GM21529 (cell line): ENCODE data around the gene INPP4B.

Experiments
- ATAC-seq: cut with Tn5 transposase; IDR thresholded peaks from one replicate; pipeline ENCODE4 v1.9.1; 2021; ENCODE audit not compliant: unreplicated experiment

INPP4B gene

DNA sequence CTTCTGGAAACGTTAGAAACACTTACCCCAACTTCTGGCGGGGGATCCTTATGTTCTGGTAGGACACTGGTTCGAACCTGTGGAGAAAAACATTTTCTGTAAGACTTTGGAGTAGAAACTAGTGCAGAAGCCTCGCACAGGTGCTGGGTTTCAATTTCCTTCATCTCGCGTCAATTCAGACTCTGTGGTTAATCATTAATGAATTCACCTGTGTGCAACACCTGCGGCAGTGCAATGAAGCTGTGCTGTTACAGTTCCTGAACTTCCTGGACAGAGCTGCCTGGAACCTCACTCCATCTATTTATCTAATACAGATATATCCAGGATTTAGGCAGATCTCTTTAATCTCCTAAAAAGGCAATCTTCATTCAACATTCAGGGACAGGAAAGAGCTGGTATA lies 531.4 kb downstream of the INPP4B start:
- ATAC-seq, result no peak

DNA sequence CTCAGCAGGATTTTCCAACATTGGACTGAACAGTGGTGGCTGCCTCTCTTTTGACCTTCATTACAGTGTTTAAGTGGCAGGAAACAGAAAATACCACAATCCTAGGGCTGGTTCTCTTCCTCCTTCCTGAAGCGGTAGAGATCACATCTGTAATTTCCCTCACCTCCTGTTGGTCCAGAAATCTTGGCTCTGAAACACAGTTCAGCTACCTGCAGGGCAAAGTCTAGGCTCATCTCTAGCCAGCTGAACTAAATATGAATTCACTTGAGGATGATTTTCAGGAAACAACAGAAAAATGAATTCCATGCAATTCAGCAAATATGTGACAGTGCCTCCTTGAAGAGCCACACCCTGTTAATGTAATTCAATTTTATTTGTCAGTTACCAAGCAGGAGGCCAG lies 531.9 kb downstream of the INPP4B start:
- no peak for ATAC-seq

DNA sequence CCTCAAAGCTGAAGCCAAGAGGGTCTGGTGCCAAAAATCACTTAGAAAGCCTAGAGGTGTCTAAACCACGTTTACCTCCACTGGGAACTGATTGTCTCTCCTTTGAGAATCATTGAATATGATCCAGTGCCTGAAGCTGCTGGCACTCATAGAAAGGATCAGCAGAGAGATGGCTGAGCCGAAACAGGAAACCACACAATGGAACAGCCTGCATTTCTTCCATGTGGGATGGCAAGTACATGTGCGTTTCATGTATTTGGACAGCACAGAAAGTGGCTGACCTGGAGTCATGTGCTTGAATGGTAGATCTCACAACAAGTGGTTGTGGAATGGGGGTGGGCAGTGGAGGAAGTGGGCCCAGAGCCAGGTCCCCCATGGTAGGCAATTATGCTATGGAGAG lies 533.7 kb downstream of the INPP4B start:
- no peak for ATAC-seq

DNA sequence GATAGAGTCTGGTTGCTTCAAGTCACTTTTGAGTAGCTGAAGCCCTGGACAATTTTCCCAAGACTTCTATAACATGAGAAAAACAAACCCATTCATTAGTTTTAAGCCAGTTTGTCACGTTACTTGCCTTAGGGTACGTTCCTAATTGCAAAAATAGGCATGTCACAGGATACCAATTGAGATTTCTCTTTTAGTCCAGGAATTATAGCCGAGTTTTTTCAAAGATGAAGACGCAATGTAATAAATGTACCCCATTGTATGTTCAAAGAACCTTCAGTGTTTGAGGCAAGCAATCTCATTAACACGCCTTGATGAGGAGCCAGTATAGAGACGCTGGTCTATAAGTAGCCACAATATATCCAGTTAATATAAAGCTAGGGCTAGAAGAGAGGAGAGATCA lies 534.2 kb downstream of the INPP4B start:
- ATAC-seq, result no peak

DNA sequence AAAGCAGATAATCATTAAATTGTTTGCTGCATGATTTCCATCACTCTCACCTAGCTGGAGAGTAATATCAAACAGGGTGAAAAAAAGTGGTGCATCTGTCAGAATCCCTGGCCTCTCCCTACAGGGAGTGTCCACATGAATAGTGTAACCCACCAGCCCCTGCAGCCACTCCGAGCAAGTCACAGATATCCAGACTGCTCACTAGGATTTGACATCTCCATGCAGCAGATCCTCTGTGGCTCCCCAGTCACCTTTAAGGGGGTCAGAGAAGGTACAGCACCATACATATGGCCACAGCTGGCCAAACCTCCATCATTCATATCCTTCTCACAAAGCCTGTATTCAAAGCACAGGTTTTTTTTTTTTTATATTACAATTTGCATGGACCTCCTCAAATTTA lies 536.3 kb downstream of the INPP4B start:
- no peak for ATAC-seq

DNA sequence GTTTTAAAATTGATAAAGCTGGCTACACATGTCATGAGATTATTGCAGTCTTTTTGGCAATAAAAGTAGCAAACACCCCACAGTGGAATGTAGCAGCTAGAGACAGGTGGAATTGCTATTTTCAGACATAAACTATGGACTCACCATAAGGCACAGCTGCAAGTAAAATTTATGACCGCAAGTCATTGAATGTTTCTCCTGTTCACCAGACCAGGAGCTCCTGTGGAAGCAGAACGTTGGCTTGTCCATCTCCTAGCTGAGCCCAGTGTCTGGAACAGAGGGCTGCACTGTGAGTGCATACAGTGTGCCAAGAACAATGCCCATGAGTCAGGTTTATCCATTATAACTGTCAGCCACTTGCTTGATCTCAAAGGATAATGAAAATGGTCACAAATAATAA lies 538.2 kb downstream of the INPP4B start:
- no peak for ATAC-seq

DNA sequence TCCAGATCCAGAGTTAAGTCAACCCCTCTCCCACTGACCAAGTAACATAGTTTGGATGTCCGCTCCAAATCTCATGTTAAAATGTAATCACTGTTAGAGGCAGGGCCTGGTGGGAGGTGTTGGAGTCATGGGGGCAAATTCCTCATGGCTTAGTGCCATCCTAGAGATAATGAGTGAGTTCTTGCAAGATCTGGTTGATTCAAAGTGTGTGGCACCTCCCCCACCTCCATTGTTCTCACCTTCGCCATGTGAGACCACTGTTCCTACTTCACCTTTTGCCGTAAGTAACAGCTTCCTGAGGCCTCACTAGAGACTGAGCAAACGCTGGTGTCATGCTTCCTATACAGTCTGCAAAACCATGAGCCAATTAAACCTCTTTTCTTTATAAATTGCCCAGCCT lies 548.8 kb downstream of the INPP4B start:
- ATAC-seq, result no peak

DNA sequence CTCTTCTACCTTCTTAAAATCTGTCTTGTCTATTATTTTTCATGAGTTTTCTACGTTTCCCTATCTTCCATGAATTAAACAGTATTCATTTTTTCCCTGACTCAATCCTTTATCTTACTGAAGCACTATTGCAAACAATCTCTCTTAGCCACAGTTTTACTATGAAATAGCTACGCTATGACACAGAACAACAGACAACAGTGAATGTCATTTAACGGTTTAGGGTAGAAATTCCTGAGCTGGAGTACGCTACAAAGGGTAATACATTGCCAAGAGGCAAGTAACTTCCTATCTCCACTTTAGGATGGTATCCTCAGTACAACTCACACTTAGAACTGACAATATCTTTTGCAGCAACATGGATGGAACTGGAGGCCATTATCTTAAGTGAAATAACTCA lies 552.6 kb downstream of the INPP4B start:
- ATAC-seq, result no peak

DNA sequence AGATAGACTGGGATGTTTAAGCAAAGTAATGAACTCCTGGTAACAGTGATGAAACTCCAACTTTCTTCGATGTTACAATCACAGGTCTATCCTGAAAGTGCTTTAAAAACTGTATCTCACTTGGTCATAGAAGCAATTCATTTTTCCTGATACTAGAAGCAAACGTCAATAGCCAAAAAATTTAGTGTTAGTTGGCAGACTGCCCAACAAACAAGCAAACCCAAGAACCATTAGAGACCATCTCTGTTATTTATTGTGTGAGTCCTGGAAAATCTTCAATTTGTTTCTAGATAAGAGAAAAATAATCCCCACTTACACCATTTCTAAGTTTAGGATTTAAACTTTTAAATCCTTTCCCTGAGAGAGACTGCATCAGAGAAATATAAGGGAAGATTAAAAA lies 553.9 kb downstream of the INPP4B start:
- no peak for ATAC-seq

DNA sequence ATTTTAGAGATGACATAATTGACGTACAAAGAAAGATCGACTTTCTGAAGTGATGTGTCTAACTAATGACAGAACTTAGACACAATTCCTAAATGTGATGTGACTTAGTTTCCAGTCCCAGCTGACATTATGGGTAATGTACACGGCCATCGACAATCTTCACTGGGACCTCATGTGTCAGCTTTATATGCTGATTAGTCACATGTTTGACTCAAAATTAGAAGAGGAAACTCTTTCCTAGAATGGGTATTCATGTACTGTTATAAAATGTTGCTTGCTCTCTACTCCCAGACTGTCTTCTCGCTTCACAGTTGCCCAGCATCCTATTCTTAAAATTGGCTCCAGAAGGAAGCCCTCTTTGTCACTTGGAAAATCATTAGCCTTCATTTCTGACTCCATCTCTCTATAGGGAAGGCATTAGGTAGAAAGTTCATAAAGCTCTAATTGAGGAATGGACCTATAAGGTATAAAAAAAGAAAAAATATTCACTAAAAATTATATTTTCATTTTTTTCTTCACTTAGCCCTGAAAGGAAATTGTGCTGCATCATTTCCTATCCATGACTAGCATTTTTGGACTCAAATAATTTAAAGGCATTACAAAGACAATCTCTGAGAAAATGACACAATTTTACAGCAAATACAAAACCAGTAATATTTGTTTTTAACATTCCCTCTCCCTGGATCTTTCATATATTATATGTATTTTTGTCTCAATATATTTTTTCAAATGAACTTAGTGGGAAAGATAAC lies 554.6 kb downstream of the INPP4B start:
- ATAC-seq, result no peak

DNA sequence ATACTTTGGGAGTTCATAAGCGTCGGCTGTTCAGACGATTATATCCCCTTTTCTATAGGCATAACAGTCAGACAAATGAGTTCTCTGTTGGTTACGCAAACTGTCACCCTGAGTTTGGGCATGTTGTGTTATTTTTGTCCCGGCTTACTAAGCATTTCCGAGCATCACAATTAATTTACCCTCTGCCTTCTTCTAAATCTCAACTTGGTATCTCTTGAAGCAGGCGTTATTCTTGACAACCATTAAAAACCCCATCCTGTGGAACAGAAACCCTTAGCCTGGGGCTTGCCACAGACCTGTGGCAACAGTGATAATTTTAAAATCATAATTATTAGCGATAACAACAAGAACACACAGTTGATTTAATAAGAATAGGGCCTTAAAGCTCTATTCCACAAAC lies 558.7 kb downstream of the INPP4B start:
- ATAC-seq, result no peak

DNA sequence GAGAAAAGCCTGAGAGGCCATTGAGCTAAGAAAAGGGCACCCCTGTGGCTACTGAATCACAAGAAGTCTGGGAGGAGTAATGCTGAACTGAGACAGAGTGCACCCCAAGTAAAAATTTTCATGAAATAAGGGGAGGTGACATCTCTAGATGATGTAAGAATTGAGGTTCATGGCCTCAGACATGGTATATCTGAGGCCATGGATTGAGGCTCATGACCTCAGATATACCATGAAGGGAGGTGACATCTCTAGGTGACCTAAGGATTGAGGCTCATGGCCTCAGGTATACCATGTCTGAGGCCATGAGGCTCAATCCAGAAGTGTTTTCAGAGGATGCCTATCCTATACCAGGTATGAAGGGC lies 560.9 kb downstream of the INPP4B start:
- no peak for ATAC-seq

DNA sequence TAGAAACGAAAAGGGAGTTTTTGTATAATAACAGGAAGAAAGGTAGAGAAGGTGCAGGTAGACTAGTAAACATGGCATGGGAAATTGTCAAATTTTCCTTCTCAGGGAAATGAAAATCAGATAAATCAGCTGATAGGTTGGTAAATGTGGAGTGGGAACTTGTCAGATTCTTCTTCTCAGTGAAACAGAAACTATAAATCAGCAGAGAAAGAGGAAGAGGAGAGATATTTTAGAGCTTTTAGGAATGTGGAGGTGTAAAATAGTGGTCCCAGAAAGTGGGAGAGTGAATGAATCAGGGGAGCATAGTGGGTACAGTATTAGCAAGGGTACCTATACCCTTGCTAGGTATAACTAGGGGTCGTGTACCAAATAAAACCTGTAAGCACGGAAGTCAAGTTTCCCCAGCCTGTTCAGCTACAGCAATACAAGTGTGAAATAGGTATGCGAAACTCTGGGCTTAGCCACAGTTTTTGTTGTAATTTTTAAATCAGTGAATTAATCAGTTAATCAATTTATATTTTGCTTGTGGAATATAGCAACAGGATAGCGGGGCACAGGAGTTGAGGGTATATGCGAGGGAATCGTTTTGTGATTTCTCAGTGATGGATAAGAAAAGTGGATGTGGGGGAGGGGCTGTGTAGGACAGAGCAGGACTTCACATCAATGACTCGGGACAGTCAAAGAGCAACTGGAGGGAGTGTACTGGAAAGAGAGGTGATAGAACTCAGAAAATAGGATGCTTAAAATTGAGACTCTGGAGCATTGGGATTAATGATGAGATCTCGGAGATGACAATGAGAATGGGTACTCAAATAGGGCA lies 561.5 kb downstream of the INPP4B start:
- no peak for ATAC-seq

DNA sequence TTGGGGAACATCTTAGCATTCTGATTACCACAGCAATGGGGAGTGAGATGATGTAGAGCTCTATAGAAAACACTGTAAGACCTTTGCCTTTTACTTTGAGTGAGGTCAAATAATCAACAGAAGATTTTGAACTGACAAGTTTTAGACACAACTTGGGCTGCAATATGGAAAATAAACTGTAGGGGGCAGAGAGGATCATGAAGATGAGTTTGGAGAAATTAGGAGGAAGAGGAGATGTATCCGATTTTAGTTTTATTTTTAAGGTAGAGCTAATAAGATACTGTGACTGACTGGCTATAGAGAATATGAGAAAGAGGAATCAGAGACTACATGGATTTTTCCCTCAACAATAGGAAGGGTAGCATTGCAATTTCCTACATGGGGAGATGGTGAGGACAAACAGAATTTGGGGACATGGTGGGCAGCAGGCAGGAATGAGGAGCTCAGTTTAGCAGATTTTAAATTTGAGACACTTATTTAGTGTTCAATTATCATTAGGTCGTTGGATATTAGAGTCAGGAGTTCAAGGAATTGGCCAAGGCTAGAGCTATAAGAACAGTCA lies 563.1 kb downstream of the INPP4B start:
- no peak for ATAC-seq

DNA sequence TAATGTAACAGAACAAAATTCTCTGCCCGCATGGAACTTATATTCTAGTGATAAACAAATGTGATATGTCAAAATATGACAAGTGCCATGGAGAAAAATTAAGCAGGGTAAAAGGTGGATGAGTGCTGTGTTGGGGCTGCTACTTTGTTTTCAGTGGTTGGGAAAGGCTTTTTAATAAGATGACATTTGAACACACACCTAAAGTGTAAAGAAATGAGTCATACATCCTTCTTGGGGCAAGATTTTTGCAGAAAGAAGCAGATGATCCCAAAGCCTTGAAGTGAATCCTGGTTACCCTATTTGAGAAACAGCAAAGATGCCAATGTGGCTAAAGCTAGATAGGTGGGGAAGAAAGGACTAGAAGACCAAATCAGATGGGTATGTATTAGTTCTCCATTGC lies 564.1 kb downstream of the INPP4B start:
- no peak for ATAC-seq

DNA sequence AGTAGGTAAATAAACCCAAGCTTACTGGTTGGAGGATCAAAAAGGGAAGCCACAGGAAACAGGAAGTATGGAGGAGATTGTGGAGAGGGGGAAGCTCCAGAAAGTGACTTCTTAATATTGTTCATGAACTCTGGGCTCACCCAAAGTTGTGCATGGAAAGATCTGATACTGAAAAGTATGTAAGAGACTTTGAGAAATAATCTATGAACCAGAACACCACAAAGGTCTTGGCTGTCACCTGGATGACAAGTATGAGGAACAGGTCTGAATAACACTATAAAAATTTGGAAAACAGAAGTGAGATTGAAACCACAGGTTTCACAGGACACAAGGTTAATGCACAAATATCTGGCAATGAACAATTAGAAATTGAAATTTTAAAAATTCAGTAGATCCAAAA lies 567.4 kb downstream of the INPP4B start:
- no peak for ATAC-seq

DNA sequence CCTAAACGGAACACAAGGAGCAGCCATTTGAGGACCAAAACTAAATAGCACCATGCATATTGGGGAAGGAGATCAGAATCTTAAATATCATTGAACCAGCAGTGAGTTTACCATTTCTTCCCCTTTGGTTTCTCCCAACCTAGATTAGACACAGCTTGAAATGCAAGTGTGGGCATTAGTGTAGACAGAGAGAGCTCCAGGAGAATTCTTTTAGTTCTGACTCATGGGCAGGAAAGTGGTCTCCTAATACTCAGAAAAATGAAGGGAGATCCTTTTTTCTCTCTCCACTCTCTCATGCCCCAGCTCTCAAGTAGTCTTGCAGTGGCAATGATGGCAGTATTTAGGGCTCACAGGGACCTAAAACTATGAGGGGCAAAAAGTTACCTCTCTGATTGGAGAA lies 567.9 kb downstream of the INPP4B start:
- ATAC-seq, result no peak

DNA sequence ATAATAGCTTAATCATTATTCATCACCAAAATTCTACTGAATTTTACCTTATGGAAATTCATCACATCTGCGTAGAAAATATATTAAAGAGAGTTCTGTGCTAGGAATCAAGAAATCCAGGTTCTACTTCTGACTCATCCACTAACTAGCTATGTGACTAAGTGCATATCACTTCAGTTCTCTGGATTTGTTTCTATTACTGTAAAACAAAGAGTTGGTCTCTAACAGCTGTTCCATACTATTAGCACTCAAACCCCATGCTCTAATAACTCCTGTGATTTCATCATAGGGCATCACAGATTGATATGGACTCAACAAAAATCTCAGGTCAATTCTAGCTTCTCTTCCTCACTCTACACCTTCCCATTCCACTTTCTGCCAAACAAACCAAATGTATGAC lies 572.0 kb downstream of the INPP4B start:
- no peak for ATAC-seq

DNA sequence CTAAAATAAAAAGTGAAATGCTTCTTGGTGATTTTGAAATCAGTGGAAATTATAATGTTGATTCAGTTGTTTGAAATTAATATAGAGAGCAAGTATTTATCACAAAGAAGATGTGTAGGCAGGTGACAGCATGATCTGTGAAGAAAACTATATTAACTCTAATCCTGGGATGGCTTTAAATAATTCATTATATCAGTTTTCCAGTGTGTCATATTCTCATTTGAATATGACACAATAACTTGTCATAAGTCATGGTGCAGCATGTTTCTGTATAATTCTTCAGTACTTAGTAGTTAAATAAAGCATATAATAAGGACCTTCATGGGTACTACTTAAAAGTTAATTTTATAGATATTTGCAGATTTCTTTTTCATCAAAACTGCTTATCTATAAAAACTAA lies 573.6 kb downstream of the INPP4B start:
- no peak for ATAC-seq

DNA sequence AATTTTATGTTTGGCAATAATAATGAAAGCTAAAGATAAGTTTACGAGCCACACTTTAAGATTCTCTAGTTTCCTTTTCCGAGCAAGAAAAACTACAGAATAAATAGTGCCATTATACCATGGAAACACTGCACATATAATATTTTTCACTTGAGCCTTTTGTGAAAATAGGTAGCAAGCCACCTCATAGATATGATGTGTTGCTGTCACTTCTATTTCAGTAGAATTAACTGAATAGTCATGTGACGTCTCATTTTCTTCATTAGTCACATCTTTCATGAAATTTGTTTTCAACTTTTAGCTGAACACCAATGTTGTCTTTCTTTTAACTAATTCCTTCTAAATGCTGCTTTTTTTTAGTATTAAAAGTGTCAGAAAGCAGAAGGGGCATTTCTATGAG lies 574.3 kb downstream of the INPP4B start:
- no peak for ATAC-seq

DNA sequence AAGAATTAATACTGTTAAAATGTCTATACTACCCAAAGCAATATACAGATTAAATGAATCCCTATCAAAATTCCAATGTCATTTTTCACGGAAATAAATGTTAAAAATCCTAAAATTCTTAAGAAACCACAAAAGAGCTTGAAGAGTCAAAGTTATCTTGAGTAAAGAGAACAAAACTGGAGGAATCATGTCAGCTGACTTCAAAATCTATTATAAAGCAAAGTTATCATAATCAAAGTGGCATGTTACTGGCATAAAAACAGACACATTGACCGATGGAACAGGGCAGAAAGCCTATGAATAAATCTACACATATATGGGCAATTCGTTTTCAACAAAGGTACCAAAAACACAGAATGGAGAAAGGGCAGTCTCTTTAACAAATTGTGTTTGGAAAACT lies 579.0 kb downstream of the INPP4B start:
- no peak for ATAC-seq

DNA sequence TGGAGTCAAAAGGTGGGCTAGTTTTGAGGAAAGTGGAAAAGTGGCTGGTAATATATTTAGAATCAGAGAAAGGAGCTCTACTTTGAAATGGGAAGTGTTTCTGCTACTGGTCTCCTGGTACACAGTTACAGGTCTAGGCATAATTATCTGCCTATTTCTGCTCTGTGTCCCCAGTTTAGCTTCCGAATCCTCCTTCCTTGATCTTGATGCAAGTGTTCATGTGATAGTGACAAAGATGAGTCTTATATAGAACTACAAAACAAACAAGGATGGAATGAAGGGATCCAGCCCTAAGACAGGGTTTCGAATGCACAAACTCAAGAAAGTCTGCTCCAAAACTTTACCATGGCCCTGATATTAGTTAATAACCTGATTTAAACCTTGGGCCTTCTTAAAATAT lies 580.2 kb downstream of the INPP4B start:
- no peak for ATAC-seq
